Activated CD4-positive, CD25-positive, alpha-beta regulatory T cell treated with anti-CD3 and anti-CD28 coated beads, Interleukin-2, amount 50 U/mL, for 72 hours (primary cell): Measurements from ENCODE around the gene EEF2.

Experiments
- DNase-seq: peaks from one replicate; pipeline ENCODE4 v3.0.0; 2021

EEF2 gene

GRCh38 chr19:3984908-3985642 is at the start of gene EEF2:
EEF2 (minus strand) TSS chr19:3985463; CDS start chr19:3985380, 83 bp downstream.
- DNase-seq = peak; percentile 94

GRCh38 chr19:4034048-4035017 is 49.1 kb upstream of the EEF2 start:
- no peak for DNase-seq

GRCh38 chr19:4033028-4033956 is 48.0 kb upstream of the EEF2 start:
- no peak for DNase-seq

DNA sequence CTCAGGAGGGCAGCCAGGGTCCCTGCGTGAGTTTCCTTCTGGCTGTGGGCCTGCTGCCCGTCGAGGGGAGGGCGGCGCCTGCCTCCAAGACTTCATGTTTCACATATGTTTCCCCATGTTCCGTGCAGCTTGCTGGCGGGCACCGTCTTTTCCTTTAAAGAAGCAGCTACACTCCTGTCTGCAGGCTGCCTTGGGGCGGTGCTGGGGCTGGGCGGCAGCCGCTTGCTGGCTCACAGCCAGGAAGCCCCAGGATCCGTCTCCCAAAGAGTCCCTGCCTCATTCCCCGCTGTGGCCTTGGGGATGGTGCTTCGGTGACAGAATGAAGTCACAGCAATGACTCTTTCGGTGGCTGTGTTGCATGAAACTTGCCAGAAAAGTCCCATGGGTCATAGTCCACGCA is 47.2 kb upstream of the EEF2 start:
- no peak for DNase-seq

- no peak for DNase-seq
Measured at GRCh38 chr19:4031420-4031819, 46.2 kb upstream of the EEF2 start.

GRCh38 chr19:4030981-4031380 is 45.7 kb upstream of the EEF2 start:
- no peak for DNase-seq

DNA sequence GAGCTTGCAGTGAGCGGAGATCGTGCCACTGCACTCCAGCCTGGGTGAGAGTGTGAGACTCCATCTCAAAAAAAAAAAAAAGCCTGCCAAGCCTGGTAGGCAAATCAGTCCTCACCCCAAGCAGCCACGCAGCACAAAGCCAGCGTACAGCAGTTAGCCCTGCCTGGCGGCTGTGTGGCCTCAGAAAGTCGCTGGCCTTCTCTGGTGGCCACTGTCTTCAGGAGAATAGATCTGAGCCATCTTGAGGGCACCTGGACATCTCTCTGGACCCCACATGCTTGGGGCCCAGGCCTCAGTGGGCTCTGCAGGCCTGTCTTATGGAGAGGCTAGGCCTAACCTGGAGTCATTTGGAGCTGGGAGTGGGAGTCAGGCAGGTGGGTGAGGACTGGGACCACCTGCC is 45.3 kb upstream of the EEF2 start:
- DNase-seq = no peak

DNA sequence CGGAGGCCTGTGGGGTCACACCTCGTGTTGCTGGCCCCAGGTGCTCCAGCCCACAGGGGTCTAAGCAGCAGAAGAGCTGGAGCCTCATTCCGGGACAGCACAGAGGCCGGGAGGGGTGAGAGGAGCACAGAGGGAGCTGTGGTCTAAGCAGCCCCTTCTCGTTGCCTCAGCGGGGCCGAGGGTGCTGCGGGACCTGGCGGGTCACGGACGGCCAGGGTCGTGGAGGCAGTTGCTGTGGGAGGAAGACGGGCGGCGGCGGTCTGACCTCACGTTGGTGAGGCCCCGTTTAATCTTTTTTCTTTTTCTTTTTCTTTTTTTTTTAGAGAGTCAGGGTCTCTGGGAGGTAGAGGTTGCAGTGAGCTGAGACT is 44.0 kb upstream of the EEF2 start:
- DNase-seq = no peak

DNA sequence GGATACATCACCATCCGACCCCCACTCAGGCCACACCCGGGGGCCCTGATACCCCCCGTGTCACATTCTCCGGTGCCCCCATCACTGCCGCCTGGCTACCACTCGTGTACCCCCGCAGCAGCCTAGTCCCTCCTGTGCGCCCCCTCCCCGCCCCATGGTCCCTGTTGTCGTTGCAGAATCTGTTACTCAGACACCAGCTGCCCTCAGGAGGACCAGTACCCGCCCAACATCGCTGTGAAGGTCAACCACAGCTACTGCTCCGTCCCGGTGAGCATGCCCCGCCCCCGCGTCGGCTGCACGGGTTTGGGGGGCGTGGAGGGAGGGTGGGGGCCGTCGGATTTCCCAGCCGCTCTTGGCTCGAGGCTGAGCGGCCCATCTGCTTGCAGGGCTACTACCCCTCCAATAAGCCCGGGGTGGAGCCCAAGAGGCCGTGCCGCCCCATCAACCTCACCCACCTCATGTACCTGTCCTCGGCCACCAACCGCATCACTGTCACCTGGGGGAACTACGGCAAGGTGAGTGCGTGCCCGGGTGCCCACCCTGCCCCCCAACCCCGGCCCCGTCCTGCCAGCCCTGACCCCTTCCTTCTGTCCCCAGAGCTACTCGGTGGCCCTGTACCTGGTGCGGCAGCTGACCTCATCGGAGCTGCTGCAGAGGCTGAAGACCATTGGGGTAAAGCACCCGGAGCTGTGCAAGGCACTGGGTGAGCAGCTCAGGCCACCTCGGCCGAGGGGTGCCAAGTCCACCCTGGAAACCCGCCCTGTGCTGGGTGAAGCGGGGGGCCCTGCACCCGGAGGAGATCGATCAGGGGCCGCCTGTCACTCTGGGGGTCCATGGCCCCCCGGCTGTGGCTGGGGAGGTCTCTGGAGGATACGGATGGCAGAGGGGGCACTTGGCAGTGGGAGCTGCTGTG is 43.3 kb upstream of the EEF2 start:
- no peak for DNase-seq

DNA sequence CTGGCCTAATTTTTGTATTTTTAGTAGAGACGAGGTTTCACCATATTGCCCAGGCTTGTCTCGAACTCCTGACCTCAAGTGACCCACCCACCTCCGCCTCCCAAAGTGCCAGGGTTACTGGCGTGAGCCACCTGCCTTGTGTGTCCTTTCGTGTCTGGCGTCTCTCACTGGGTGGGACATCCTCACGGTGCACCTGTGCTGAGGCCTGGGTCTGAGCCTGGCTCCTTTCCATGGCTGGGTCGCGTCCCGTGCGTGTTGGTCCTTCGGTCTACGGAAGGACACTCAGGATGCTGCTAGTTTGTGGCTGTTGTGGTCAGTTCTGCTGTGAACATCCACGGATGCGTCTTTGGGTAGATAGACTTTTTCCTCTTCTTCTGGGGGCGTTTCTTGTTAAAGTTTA is 41.9 kb upstream of the EEF2 start:
- no peak for DNase-seq

GRCh38 chr19:4025317-4025716 is 40.1 kb upstream of the EEF2 start:
- DNase-seq = no peak

DNA sequence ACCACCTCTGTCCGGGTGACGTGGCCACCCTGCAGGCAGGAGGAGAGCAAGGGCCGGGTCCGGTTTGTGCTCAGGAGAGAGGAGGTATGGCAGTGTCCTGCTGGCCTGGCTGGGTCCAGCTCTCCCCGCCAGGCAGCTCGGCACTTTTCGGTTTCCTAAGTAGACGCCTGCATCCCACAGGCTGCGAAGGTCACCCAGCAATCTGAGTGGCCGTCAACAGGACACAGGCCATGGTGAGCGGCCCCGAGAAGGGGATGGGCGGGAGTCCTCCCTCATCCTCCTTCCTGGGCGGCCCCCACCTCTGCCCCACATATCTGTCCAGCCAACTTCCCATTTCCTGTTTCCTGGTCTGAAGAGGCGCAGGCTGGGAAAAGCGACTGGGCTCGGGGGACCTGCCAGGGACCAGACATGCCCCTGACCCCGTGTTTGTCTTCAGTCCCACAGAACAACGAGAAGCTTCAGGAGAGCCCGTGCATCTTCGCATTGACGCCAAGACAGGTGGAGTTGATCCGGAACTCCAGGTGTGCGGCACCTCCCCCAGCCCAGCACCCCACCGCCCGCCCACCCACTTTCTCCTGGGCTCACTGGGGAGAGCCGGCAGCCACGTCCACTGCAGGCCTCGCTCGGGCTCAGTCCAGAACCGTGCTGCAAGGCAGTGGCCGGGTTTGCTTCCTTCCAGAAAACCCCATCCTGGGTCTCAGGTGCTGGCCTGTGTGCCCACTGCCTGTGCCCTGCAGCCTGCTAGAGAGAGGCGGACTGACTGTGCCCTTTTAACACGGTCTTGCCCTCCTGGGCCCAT is 38.5 kb upstream of the EEF2 start:
- no peak for DNase-seq

GRCh38 chr19:4019578-4019977 is 34.3 kb upstream of the EEF2 start:
- no peak for DNase-seq

DNA sequence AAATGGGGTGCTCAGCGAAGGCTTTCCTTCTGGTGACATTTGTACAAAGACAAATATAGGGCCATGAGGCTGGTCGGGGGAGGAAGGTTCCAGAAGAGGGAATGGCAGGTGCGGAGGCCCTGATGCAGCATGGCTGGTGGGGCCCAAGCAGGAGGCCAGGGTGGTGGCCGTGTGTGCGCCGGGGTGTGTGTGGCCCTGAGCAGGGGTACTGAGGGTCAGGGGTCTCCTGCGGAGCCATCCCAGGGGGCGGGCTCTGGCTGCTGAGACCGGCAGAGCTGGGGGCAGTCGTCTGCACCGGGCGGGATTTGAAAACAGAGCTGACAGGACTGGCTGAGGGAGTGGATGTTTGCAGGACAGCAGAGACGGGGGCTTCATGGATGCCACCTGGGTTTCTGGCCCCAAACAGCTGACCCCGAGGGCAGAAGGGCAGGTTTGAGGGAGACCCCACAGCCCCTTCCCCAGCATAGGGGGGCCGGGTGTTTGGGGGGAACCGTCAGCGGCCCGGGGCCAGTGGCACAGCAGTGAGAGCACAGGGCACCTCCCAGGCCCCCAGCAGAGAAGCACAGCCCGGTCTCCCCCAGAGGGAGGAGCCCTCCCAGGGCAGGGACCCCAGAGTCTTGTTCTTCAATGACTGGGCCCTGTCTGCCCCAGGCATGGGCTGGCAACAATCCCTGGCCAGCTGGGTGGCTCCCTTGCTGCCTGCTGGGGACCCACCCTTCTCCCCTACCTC is 33.7 kb upstream of the EEF2 start:
- DNase-seq = no peak

- no peak for DNase-seq
Measured at GRCh38 chr19:4018140-4018613, 32.9 kb upstream of the EEF2 start.

- DNase-seq = no peak
Measured at GRCh38 chr19:4016903-4017638, 31.8 kb upstream of the EEF2 start.

- no peak for DNase-seq
Measured at GRCh38 chr19:4016486-4016885, 31.2 kb upstream of the EEF2 start.

GRCh38 chr19:4015705-4016402 is 30.6 kb upstream of the EEF2 start:
- no peak for DNase-seq
